Heart left ventricle (tissue), 13 donors: ENCODE data around the gene SLC25A11.

ENCODE experiments used
- POLR2A ChIP-seq, 2 donors: fragments of 450-650 bp; IDR thresholded peaks; one replicate each; pipeline ENCODE4 v1.6.1; 2017; ENCODE audit warnings: antibody characterized with exemption in 2 of 2, mild to moderate bottlenecking in 2 of 2, moderate library complexity in 2 of 2
- TF ChIP-seq, protein P1 (sequence below), 12 donors: fragments of 200-600 bp; sonication (generic) in 4 of 12; IDR thresholded peaks; one replicate each; pipeline versions ENCODE4 v1.5.0 to v1.8.0; 2018 to 2022; ENCODE audit warnings: antibody characterized with exemption in 12 of 12, mild to moderate bottlenecking in 5 of 12
- donor health status: ischemic (EF 13 %, LVEDD 7.1; RV severe dilation, severe dysfunction).
- donor health status: DM: no; HTN: yes; CAD: no.
- donor health status: DM: no; HTN: no; CAD: no.
- donor health status: ischemic (EF 25% LVEDD 6.9; RV normal size, moderate dysfunction).
- donor health status: ischemic (EF 25% LVEDD 5.7; RV mildly dilated, moderate dysfunction).
- donor health status: ischemic (EF 35%, LVEDD 5.7; RV mildly dilated, moderate dysfunction).
- donor health status: nonischemic (EF 11% LVEDD 7.7; RV severe dilation, severe dysfunction).
- donor health status: DM: yes; HTN: yes; CAD: no.
- donor health status: PGD.
- donor health status: ischemic (EF 29% LVEDD 5.4; RV normal size, mild dysfunction).
- donor health status: nonischemic (EF 23%, LVEDD 6.1; RV moderate dilation, normal function).

DNA sequence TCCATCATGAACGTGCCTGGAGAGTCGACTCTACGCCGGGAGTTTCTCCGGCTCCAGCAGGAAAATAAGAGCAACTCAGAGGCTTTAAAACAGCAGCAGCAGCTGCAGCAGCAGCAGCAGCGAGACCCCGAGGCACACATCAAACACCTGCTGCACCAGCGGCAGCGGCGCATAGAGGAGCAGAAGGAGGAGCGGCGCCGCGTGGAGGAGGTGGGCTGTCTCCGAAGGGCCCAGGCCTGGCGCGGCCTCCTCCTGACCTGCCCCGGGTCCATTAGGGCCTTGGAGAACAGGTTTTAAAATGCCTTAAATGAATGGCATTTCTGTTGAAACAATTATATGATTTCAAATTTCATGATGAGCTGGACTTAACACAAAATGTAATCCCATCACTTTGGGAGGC lies 52.3 kb downstream of the SLC25A11 start:
- no peak for TF ChIP-seq POLR2A (IDR thresholded peaks at IDR 0.05)
- TF ChIP-seq, protein P1, sequence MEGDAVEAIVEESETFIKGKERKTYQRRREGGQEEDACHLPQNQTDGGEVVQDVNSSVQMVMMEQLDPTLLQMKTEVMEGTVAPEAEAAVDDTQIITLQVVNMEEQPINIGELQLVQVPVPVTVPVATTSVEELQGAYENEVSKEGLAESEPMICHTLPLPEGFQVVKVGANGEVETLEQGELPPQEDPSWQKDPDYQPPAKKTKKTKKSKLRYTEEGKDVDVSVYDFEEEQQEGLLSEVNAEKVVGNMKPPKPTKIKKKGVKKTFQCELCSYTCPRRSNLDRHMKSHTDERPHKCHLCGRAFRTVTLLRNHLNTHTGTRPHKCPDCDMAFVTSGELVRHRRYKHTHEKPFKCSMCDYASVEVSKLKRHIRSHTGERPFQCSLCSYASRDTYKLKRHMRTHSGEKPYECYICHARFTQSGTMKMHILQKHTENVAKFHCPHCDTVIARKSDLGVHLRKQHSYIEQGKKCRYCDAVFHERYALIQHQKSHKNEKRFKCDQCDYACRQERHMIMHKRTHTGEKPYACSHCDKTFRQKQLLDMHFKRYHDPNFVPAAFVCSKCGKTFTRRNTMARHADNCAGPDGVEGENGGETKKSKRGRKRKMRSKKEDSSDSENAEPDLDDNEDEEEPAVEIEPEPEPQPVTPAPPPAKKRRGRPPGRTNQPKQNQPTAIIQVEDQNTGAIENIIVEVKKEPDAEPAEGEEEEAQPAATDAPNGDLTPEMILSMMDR (IDR thresholded peaks at IDR 0.05) = no peak
